Hematopoietic multipotent progenitor cell treated with erythropoietin and hydrocortisone succinate and interleukin-3 and kit ligand, for 17 days (in vitro differentiated cells): Measurements from ENCODE around the gene KCNJ1.

Experiments used
- DNase-seq: peaks from one replicate; pipeline ENCODE4 v3.0.0-alpha.2; 2015; ENCODE audit warnings: low spot score

KCNJ1 gene

DNA sequence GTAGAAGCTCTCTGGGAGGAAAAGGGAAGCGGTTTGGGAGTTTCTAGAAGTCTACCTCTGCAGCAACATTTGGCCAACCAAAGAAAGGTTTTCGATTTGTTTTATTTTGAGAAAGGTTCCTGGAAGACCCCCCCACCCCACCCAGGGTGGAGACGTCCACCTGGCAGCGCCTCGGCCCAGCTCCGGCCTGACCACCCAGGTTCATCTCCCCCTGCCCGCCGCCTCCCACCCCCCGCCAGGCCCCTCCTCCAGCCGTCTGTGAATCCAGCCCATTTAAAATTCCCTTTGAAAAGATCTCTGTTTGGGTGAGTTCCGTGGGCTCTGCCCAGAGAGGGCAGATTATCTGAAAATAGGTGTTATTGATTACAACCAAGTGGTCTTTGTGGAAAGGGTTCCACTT, 43.3 kb downstream of the KCNJ1 start:
- no peak for DNase-seq

DNA sequence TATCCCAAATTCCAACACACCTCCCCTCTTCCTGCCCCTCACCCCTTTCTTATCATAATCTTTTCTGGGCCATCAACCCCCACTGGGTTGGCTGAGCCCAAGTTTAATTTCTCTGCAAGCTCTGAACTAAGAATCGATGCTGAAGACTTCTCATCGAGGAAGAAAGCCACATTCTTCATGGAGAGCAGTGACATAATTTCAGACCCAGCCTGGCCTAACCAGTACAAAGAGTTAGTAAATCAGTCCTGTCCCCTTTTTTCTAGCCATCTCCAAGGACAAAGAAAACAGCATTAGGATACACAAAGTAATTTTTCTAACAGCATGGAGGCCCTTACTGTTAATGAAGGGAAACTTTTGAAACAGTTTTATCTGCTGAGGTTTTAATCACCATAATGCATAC, 45.0 kb downstream of the KCNJ1 start:
- no peak for DNase-seq

DNA sequence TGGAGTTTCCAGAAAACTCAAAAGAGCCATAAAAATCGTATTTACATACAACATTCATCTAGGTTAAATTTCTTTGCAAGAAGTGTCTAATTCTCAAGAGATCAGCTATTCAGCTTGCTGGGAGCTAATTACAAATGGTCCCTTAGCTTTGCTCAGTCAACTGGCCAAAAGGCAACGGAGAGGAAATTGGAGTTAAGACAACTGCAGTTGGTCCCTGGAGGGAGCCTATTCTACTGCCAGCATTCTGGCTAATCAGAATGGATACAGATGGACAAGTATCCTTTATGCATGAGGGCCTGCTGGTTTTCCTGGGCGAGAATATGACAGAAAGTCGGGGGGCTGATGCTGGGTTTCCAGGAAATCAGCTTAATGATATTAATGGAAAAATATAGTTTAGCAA, 45.5 kb downstream of the KCNJ1 start:
- DNase-seq: no peak

DNA sequence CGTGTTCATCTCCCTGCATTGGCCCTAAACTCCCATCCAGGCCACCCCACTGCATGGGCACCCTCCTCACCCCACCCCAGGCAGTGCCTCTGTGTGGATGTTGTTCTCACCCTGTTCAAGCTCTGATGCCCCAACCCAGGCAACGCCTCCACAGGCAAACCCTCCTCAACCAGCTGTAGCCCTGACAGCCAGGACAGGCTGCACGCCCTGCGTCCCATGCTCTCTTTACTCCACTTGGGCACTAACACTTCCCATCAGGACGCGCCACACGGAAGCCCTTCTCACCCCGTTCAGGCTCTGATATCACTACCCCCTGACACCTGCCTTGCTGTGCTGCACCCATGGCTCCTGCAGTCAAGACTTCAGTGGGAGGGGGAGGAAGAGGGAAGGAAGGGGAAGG, 47.9 kb downstream of the KCNJ1 start:
- no peak for DNase-seq

DNA sequence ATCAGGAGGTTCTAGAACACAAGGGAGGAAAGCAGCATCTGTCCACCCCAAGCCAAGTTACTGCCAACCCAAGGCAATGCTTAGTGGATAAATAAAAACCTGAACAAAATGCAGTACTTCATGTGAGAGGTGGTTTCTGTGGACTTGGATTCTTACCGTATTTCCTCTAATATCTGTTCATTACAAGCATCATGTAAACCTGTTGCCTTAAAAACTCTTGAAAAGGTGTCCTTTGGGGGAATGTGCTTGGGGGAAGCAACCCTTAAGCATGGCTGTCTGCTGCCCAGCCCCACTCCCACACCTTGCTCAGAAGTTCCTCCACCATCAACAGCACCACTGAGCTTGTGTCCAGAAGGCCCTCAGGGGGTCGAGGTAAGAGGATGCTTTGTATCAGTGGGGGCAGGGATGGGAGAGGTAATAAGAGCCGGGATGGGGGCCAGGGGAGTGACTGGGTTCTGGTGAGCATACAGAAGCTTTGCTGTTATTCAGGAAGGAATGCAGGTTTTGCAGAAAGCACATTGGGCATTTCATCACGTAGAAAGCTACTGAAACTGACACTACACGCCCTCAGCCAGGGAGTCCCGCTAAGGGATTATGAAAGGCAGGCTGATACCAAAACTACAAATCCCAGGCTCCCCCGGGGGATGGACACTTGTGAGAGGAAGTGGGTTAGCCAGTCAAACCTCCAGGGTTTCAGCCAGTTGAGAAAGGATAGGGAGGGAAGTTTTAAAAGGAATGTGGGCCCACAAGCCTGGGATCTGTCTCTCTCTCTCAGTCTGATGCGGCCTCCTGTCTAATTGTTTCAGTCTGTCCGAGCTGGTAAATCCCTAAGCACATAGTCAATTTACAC, 52.0 kb downstream of the KCNJ1 start:
- DNase-seq: no peak

DNA sequence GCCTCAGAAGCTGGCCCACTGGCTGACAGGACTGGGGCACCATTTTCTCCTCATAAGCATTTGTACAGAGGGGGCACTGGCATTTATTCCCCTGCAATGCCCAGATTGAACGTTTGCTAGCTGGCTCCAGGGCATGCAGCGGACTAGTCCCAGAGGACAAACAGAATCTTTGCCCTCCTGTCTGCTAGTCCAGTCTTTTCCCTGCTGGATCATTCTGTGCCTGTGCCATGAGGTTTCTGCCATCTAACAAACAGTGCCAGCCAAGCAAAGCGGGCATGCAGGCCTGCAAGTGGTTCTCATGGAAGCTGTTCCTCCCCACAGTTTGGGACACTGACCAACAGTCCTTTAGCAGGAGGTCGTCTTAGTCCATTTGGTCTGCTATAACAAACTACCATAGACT, 53.4 kb downstream of the KCNJ1 start:
- no peak for DNase-seq

DNA sequence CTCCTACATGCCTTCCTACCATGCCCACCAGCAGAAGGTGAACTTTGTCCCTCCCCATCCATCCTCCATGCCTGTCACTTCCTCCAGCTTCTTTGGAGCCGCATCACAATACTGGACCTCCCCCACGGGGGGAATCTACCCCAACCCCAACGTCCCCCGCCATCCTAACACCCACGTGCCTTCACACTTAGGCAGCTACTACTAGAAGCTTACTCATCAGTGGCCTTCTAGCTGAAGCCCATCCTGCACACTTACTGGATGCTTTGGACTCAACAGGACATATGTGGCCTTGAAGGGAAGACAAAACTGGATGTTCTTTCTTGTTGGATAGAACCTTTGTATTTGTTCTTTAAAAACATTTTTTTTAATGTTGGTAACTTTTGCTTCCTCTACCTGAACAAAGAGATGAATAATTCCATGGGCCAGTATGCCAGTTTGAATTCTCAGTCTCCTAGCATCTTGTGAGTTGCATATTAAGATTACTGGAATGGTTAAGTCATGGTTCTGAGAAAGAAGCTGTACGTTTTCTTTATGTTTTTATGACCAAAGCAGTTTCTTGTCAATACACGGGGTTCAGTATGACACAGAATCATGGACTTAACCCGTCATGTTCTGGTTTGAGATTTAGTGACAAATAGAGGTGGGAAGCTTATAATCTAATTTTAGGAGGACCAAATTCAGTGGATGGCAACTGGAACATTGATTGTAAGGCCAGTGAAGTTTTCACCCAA, 56.1 kb downstream of the KCNJ1 start:
- no peak for DNase-seq

DNA sequence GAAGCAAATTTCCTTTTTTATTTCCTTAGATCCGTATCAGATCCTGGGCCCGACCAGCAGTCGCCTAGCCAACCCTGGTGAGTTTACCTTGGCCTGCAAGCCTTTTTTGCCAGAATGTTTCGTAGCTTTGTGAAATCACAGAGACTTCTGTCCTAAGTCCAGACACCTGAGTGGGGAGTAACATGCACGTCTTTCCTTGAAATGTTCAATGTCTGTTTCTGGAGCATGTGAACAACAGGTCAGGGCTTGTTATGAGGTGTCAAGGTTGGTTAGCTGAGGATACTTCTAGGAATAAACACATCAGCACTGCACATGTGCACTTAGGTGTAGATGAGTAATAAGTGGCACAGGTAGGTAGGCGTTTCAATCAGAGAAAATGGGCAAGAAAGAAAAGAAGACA, 58.0 kb downstream of the KCNJ1 start:
- no peak for DNase-seq

DNA sequence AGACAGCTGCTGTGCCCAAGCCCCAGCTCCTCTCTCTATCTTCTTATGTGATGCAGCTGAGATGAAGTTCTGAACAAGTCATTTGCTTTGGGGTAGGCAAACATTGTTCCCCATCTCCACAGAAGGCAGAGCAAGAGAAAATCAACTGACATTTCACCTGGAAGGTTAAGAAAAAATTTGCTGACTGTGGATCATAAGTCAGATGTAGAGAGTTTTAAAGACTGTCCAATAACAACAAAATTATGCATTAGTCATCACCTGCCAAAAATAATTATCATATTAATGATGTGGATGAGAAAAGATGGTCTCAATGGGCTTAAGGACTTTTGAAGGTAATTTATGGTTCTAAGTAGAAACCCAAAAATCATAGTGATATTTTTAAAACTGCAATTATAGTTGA, 59.2 kb downstream of the KCNJ1 start:
- no peak for DNase-seq

DNA sequence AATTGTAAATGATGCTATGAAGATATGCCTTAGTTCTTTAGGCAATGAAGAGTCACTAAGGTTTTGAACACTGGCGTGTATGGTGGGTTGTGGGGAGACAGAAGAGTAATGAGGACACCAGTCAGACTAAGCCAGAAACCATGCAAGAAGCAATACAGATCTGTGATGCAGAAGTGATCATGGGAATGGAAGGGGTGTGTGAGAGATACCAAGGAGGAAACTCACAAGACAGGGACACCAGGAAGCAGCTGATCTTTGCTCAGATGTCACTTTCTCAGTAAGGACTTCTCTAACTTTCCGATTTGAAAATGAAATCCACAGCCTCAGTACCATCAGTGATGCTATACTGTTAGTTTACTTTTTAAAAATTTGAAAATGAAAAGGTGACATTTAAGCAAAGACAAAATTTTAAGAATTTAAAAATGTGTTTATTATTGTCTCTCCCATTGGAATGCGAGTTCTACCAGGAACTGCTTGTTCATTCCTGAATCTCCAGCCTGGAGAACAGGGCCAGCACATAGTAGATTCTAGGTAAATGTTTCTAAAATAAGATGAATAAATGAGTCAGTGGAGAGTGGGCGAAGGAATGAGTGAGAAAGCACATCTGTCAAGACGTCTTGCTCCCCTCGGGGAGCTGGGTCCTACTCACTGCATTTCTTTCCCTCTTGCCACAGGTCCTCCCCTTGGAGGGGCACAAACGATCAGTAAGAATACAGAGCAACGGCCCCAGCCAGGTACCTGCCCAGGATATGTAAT, 60.4 kb downstream of the KCNJ1 start:
- no peak for DNase-seq

DNA sequence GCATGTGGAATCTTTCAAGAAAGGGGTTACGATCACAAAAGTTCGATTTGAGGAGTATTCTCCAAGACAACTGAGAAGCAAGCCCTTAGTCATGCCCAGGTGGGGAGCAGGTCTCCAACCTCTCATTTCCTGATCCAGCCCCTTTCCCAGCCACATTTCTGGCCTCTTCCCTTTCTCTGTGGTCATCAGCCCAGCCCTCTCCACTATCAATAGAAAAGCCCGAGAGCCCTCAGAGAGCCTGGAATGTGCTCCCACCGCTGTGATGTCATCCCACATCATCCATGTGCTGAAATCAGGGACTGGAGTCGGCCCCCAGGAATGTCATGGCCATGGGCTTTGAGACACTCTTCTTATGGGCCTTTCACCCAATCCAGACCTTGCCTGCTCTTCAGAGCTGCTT, 62.6 kb downstream of the KCNJ1 start:
- no peak for DNase-seq

DNA sequence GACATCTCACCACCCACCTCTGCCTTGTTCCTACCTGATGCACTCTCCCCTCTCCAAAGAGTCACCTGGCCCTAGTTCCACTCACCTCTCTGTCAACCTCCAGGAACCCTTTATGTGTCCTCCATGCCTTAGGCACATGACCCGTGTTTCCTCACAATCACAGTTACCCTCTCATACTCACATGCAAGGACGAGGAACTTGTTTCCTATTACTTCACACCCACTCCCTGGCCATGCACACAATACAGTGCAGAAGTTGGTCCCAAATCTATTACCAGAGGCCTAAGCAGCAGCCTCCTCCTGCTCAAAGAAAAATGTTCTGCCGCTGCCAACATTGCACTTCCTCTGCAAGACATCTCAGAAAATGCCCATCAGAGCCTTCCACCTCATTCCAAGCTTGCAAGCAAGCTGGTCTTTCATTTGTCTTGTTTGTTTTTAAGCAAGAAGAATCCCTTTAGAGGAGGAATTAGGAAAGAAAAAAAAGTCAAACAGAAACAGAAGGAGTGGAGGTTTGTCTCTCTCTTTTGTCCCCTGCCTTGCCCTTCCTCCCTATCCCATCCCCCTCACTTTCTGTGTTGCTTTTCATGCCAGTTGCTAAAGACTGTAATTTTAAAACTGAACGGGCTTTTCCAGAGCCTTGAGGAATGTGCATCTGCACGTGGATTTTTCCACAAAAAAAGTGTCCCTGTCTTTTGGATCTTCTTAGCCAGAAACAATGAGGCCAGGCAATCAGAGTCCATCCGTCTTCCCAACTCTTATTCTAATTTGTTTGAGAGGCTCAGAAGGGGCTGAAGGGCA, 63.4 kb downstream of the KCNJ1 start:
- DNase-seq: no peak

DNA sequence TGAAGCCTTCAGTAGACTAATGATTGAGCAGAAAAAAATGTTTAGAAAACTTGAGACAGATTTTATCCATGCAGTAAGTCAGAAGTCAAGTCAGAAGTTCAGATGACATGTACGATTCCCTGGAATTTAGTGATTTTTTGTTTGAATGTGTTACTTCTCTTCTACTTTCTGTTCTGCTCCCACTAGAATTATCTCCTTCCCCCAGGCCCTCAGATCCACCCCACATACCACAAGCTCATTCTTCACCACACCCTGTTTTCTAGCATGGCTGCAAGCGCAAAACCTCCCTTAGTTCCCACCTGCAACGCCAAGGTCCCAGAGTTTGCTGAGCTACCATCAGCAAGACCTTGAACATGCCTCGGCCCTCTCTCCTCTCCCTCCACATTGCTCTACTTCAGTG, 64.1 kb downstream of the KCNJ1 start:
- DNase-seq: no peak

DNA sequence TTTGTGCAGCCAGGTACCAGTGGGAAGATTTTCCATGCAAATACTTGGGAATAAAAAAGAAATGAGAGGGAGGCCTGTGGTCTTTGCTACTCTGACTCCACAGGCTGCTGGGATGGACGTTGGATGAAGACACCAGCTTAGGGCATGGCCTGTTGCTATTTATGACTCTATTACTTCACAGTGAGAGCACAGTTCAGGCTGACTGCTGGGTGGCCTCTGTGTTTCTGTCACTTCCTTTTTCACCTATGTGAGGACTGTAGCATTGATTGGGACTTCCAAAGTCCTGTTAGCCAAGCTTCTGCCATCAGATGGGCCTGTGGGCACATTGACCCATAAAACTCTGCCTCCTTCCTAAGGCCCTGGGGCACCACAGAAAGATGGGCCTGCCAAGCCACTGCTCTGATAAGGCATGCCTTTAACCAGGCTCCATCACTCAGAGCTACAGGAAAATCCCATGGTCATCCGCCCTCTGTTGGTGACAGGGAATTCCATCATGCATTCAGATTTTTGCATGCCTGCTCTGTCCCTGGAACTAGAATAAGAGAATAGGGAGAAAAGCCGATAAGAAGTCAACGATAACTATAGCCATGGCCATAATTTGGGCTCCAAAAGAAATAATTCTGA, 64.6 kb downstream of the KCNJ1 start:
- no peak for DNase-seq

DNA sequence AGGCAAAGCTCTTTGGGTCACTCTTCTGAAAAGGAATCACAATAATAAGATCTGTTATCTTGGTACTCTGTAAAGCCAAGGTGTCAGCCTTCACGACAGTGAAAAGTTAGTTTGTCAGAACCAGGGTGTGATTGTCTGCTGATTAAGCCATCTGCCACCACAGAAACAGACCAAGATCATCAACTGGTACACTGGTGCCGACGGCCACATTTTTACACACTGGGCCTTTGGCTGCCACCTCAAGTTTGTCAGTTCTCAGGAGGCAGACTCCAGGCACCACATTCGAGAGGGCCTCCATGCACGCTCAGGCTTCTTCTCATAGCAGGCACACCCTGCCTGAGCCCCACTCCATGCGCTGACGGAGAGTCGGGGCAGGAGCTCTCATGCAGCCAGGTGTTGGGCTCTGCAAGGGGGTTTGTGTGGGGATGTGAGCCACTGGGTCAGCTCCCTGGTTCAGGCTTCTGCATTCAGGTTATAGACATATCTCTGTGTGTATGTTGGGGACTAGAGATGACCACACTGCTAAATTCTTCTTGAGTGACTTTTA, 66.2 kb downstream of the KCNJ1 start:
- DNase-seq: no peak

DNA sequence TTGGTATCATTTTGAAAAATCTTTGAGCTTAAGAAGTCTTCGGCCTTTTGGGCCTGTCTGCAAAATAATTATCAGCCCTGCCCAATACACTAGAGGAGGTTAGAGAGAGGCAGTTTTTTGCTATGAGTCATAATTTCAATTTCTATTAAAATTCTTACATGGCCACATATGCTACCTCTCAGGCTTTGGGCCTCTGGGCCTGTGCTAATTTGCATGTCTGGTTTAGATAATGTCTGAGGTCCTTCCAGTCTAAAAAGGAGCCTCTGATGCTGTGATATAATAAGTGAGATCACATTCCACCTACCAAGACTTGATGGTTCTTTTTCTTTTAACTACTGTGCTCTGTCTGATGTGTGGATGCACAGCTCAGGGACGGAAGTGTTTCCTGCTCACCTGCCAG, 70.8 kb downstream of the KCNJ1 start:
- no peak for DNase-seq

DNA sequence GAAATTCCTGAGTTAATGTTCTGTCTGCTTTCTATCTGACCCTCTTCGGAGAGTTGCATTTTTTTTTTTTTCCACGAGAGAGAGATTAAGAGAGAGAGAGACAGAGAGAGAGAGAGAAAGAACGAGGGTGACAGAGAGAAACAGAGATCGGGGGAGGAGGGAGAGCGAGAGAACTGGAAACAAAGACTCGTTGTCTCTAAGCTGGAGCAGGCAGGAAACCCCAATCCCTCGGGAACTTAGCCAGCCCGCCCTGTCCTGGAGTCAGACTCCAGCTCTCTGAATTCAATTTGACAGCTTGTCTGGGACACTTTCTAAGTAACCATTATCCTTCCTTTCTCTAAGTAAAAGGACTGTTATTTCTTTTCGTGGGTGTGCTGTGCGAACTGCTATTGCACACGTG, 76.9 kb downstream of the KCNJ1 start:
- DNase-seq: no peak

DNA sequence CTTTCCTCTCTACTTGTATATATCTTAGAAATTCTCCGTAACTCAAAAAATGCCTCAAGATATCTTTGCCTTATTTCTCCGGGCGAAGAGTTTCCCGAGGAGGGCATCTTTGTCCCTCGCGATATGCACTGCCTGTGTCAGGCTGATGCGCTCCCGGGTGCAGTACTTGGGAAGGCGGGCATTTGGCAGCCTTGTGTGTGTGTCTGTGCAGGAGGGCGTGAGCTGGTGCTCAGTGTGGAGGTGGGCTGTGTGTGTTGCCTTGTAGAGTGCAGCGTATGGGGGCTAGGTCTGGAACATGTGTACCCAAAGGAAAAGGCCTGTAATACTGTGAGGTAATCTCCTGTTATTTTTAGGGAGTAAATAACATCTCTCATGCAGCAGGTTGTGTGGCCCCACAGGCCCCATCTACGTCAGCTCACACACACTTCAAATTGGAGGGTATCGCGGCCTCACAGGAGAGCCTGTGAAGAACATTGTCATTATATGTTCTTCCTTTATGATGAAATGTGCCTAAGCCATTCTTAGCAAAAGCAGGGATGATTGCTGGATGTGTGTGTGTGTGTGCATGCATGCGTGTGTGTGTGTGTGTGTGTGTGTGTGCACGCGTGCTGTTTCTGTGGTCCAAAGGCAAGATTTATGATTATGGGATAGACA, 77.5 kb downstream of the KCNJ1 start:
- DNase-seq: no peak
